ENCODE data around the gene DIP2C. TPM values are rescaled to one million over a fixed set of nuclear protein-coding genes. Genes with fewer than 3 reads are reported as not detected.

Gene DIP2C
- total RNA-seq, 1 donor from 2014 or later, result 52.6 TPM

- no peak for TF ChIP-seq CTCF (IDR thresholded peaks at IDR 0.05; ENCODE audit: partially characterized antibody, unreplicated experiment)
- peaks cover 7% of the 10 kb centered on the region for H3K27me3 Mint-ChIP-seq (ENCODE audit: unreplicated experiment)
- H3K9me3 Mint-ChIP-seq (ENCODE audit: unreplicated experiment), result no peaks in the 10 kb centered on the region
- H3K27ac Mint-ChIP-seq (ENCODE audit: unreplicated experiment), result no peak overlapping the region
- H3K4me1 Mint-ChIP-seq (ENCODE audit: low read depth, unreplicated experiment), result no peaks in the 10 kb centered on the region
- H3K4me3 Mint-ChIP-seq (ENCODE audit: unreplicated experiment), result no peak overlapping the region
- DNase-seq, result no peak
- H3K36me3 Mint-ChIP-seq (ENCODE audit: unreplicated experiment), result peaks cover 4% of the 10 kb centered on the region
Measured at GRCh38 chr10:299969-300368, 389.5 kb downstream of the DIP2C start.

GRCh38 chr10:299512-299911 is 390.0 kb downstream of the DIP2C start:
- Mint-ChIP-seq H3K27ac (ENCODE audit: unreplicated experiment) (no peak overlapping the region), H3K9me3 (ENCODE audit: unreplicated experiment) (no peaks in the 10 kb centered on the region), H3K4me3 (ENCODE audit: unreplicated experiment) (no peak overlapping the region), H3K36me3 (ENCODE audit: unreplicated experiment) (peaks cover 4% of the 10 kb centered on the region), H3K4me1 (ENCODE audit: low read depth, unreplicated experiment) (no peaks in the 10 kb centered on the region), H3K27me3 (ENCODE audit: unreplicated experiment) (peaks cover 7% of the 10 kb centered on the region)
- DNase-seq, result no peak
- TF ChIP-seq CTCF (IDR thresholded peaks at IDR 0.05; ENCODE audit: partially characterized antibody, unreplicated experiment), result no peak

GRCh38 chr10:298033-298432 is 391.4 kb downstream of the DIP2C start:
- Mint-ChIP-seq H3K4me1 (ENCODE audit: low read depth, unreplicated experiment) (no peaks in the 10 kb centered on the region), H3K36me3 (ENCODE audit: unreplicated experiment) (peaks cover 4% of the 10 kb centered on the region), H3K4me3 (ENCODE audit: unreplicated experiment) (no peak overlapping the region), H3K27ac (ENCODE audit: unreplicated experiment) (no peak overlapping the region), H3K9me3 (ENCODE audit: unreplicated experiment) (peaks cover 3% of the 10 kb centered on the region), H3K27me3 (ENCODE audit: unreplicated experiment) (peaks cover 7% of the 10 kb centered on the region)
- DNase-seq, result no peak
- no peak for TF ChIP-seq CTCF (IDR thresholded peaks at IDR 0.05; ENCODE audit: partially characterized antibody, unreplicated experiment)

- H3K27me3 Mint-ChIP-seq (ENCODE audit: unreplicated experiment), result peaks cover 7% of the 10 kb centered on the region
- no peak overlapping the region for H3K27ac Mint-ChIP-seq (ENCODE audit: unreplicated experiment)
- no peak for TF ChIP-seq CTCF (IDR thresholded peaks at IDR 0.05; ENCODE audit: partially characterized antibody, unreplicated experiment)
- H3K9me3 Mint-ChIP-seq (ENCODE audit: unreplicated experiment), result peaks cover 3% of the 10 kb centered on the region
- H3K4me3 Mint-ChIP-seq (ENCODE audit: unreplicated experiment), result no peak overlapping the region
- DNase-seq, result no peak
- H3K4me1 Mint-ChIP-seq (ENCODE audit: low read depth, unreplicated experiment), result peaks cover 3% of the 10 kb centered on the region
- peaks cover 4% of the 10 kb centered on the region for H3K36me3 Mint-ChIP-seq (ENCODE audit: unreplicated experiment)
Measured at GRCh38 chr10:297567-297966, 391.9 kb downstream of the DIP2C start.

- Mint-ChIP-seq H3K9me3 (ENCODE audit: unreplicated experiment) (peaks cover 3% of the 10 kb centered on the region), H3K36me3 (ENCODE audit: unreplicated experiment) (no peaks in the 10 kb centered on the region), H3K4me1 (ENCODE audit: low read depth, unreplicated experiment) (peaks cover 4% of the 10 kb centered on the region), H3K27me3 (ENCODE audit: unreplicated experiment) (peaks cover 5% of the 10 kb centered on the region), H3K4me3 (ENCODE audit: unreplicated experiment) (no peak overlapping the region), H3K27ac (ENCODE audit: unreplicated experiment) (no peak overlapping the region)
- TF ChIP-seq CTCF (IDR thresholded peaks at IDR 0.05; ENCODE audit: partially characterized antibody, unreplicated experiment), result no peak
- DNase-seq, result no peak
Measured at GRCh38 chr10:293636-294035, 395.8 kb downstream of the DIP2C start.

All from glutamatergic neuron (in vitro differentiated cells).